GM21619 (cell line): ENCODE data around the gene TNFRSF21.
"Not testable (repeated sequence)": the region's sequence is repeated elsewhere in the genome, so short reads cannot be mapped to it uniquely, and the experiment has no call there.

Experiments
- ATAC-seq: cut with Tn5 transposase; IDR thresholded peaks from one replicate; pipeline ENCODE4 v1.9.1; 2021; ENCODE audit not compliant: unreplicated experiment

Gene TNFRSF21, protein sequence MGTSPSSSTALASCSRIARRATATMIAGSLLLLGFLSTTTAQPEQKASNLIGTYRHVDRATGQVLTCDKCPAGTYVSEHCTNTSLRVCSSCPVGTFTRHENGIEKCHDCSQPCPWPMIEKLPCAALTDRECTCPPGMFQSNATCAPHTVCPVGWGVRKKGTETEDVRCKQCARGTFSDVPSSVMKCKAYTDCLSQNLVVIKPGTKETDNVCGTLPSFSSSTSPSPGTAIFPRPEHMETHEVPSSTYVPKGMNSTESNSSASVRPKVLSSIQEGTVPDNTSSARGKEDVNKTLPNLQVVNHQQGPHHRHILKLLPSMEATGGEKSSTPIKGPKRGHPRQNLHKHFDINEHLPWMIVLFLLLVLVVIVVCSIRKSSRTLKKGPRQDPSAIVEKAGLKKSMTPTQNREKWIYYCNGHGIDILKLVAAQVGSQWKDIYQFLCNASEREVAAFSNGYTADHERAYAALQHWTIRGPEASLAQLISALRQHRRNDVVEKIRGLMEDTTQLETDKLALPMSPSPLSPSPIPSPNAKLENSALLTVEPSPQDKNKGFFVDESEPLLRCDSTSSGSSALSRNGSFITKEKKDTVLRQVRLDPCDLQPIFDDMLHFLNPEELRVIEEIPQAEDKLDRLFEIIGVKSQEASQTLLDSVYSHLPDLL

DNA sequence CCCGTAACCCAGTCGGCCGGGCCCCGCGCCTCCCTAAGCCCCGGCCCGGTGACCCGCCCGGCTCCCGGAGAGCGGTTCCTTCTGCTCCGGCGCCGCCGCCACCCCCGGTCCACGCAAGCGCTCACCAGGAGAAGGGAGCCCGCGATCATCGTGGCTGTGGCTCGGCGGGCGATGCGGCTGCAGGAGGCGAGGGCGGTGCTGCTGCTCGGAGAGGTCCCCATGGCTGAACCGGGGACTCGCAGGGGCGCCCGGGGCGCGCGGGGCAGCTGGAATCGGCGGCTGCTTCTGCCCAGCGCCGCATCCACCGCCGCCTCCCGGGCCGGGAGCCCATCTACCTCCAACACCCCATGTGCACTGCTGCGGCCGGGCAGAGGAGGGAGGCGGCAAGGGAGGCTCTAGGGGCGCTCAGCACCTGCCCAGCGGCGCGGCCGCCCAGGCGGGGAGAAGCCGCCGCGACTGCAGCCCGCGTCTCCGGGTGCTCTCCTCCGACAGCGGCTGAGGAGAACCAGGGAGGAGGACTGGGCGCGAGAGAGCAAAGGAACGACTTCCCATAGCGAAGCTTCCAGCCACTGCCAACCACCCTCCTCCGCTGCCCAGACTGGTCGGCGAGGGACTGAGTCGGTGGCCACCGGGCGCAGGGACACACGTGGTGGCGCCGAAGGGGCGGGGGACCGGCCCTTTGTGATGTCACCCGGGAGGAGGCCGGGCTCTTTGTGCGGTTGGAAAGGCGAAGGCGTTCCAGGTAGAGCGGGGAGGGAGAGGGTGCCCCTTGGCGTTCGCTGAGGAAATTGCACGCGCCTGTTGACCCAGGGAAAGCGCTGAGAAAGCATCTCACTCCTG lies at the start of gene TNFRSF21:
TSS of gene TNFRSF21 (minus strand) at position 615 of the 840 bp plus-strand sequence. CDS start at position 221, 394 bp downstream.
- ATAC-seq: peak; percentile 97

DNA sequence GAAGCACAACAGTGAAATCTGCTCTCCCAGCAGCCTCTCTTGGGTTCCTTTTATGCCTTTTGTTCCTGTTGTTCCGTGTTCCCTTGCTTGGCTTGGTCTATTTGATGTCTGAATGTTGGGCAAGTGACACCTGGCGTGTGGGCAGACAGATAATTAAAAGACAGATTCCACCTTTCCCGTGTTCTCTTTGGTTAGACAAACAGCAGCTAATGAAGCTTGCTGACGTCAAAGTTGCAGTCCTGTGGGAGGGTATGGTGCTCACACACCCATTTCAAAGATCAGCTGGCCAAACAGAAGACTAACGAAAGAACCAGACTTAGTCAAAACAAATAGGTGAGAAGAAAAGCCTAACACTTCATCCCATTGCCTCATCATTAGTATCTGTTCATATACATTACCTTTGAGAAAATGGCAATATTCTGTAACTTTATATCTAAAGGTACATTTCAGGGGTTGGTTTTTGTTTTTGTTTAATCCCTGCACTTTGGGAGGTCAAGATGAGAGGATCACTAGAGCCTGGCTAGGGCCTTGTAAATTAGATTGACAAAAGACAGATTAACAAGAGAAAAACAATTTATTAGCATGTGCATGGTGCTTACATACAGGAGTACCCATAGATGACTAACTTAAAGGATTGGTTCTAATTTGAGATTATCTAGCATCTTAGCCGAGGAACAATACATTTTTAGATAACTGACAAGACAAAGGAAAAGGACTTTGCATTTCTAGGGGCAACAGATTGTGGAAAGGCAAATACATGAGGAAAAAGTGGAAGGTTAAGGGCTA lies 48.9 kb upstream of the TNFRSF21 start:
- ATAC-seq: peak; percentile 38

DNA sequence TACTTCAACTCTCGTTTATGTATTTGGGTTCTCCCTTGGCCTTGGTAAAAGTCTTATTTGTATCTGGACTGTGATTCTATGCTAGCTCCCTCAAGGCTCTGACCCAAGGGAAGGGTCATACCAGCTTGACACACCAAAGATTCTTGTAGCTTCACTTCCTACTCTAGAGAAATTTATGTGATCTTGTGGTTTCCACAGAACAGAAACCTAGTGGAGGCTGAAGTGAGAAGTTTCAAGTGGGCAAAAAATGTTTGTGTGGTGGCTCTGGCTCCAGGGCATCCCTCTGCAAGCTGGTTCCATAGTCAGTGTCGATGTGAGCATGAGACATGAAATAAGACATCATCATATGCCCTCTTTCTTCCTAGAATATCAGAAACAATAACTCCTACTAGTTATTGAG lies 48.1 kb upstream of the TNFRSF21 start:
- peak; percentile 71 for ATAC-seq

DNA sequence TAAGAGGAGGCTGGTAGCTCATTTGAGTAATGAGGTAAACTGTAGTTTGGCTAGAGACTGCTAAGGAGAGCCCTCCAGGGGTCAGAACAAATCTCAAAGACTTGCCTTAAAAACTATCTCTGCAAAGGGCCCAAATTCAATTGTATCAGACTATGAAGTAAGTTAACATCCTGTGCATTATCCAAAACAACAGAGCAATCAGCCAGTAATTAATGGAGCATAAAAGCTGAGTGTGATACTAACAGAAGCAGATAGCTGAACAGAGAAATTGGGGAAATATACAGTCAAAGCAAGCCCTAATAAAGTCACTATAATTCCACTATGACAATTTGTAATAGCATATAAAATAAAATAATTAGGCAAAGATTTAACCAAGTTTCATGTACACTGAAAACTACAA lies 45.8 kb upstream of the TNFRSF21 start:
- ATAC-seq: no peak

DNA sequence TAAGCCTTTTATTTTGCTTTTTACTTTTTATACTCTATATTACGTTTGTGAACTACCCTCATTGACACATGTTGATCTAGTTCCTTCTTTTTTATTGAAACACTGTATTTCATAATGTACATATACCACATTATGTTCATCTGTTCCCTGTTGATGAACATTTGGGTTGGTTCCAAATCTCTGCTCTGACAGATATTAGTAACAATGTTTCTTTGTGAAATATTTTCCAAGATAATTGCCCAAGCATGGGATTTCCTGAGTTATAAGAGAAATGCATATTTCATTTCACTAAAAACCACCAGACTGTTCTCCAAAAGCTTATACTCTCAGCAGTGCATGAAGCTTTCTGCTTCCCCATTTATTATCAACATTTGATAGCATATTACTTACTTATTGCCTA lies 44.2 kb upstream of the TNFRSF21 start:
- no peak for ATAC-seq

DNA sequence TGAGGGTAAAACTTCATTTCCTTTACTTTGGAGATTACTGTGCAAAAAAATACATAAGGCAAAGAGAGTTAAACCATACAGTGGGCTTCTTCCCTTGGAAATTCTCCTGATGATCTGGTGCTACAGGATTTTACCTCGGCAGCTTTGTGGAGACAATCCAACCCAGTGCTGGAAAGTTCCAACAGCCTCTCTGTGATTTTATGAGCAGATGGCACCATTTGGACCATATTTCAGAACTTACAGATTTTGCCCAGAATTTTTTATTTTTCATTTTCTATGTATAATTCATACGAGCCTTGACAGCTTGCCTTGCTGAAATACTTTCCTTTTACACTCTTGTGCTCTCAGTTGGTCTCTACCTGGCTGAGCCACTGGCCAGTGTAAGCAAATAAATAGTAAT lies 43.3 kb upstream of the TNFRSF21 start:
- ATAC-seq: no peak

DNA sequence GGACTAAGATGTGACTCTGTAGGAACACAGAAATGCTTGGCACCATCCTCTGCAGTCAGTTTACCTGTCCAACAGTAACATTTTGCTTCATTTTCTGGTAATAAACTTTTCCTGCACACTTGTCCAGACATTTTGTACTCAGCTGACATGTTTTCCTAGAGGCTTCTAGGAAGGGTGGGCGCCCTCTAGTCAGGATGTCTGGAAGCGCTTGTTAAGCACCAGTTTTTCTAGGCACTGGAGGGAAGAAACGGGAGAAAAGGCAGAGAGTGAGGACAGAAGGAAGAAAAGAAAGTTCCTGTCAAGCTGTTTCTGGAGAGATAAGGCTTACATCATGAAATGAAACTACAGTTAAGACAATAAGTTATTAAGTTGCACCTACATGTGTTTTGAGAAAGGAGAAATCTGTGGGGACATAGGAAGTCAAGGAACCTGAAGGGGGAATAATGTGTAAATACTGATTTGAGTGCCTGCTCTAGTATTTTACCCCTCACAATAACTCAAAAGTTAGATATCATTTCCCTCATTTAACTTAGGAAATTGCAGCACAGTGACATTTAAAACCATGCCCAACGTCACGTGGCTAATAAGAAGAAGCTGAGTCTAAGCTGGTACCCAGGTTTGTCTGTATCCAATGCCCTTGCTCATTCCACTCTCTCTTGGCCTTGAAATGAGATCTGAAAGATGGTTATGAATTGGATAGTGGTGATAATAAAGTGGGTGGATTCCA lies 42.7 kb upstream of the TNFRSF21 start:
- no peak for ATAC-seq

DNA sequence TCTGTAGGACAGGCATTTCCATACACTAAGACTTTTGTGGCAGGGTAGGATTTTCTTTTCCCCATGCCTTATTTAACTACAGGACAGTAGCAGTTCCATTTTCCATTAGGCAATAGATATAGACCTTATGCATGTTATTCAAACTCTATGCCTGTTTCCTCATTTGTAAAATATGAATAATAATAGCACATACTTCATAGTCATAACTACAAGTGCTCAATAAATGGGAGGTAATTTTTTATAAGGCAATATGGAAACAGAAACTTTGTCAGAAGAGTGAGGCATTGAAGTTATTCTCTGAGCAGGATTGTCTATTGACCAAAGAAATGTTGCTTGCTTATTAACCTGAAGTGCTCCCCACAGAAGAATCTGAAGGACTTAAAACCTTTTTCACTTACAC lies 41.9 kb upstream of the TNFRSF21 start:
- ATAC-seq: no peak

DNA sequence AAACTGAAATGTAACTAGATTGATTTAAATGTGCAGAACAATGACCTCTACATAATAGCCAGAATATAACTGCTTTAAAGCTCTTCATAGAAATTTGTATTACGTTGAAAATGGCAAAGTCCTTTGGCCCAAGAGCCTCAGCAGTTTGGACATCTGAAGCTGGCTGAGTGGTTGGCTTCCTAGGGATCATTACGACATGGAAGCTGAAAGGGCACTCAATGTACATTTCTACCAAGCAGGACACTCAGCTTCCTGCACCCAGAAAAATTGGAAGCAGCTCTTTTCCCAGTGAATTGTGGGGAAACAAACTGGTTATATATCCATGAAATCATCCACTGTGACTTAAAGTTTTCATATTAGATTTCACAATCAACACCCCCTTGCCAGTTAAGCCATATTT lies 40.2 kb upstream of the TNFRSF21 start:
- no peak for ATAC-seq

DNA sequence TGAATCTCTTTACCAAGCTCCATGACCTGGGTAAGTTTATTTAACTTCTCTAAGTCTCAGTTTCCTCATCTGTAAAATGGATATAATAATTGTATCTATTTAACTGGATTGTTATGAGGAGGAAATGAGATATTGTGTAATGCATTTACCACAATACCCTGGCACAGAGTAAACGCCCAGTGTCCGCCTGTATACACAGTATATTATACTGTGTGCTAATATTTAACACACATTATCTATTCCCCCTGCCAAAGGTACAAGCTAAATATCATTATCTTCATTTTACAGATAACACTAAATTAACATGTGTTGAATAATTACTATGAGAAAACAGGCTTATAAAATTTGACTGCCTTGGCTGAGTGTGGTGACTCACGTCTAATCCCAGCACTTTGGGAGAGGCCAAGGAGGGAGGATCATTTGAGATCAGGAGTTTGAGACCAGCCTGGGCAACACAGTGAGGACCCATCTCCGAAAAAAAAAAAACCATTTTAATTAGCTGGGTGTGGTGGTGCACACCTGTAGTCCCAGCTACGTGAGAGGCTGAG lies 38.7 kb upstream of the TNFRSF21 start:
- no peak for ATAC-seq

DNA sequence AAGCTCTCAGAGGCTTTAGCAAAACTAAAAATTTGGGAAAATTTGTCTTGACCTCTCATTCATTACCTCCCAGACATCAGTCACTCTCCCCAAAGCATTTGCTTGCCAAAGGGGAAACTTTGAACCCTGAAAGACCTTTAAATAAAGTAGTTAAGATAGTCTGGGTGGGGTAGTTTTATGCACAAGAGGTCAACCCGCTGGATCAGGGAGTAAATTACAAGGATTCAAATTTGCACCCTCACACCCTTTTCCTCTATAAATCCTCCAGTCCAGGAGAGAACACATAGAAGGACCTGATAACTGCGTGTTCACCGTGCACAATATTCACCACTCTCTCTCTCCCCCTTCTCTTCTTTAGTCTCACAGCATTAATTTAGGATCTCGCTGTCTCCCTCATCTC lies 36.1 kb upstream of the TNFRSF21 start:
- no peak for ATAC-seq

DNA sequence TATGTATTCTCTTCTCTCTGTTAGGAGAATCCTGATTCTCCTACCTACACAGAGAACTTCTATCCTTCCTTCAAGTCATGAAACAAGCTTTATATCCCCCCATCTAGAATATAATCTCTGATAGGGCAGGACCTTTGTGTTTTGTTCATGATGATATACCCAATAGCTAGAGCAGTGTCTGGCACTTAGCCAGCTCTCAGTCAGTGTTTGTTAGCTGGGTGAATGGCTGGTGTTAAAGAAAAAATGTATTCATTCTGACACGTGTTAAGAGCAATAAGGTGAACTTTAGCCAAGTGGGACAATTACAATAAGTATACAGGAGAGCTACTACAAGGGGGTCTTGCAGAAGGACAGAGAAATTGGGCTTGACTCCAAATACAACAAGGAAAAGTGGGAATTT lies 34.3 kb upstream of the TNFRSF21 start:
- ATAC-seq: no peak

DNA sequence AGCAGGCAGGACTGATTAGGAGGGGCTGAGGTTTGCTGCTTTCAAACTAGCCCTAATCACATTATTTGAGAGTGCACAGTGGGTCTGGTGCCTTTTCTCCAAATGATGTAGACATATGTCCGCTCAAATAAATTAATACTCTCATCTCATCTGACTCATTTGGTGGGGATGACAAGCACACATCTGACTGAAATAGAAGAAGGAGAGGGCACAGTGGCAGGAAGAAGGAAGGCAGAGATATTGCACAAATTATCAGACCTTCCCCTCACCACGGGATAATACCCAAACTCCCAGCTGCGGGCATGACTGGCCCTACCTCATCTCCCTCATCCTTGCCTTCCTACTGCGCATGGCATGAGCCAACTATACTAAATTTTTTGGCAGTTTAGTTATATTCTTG lies 33.9 kb upstream of the TNFRSF21 start:
- no peak for ATAC-seq

DNA sequence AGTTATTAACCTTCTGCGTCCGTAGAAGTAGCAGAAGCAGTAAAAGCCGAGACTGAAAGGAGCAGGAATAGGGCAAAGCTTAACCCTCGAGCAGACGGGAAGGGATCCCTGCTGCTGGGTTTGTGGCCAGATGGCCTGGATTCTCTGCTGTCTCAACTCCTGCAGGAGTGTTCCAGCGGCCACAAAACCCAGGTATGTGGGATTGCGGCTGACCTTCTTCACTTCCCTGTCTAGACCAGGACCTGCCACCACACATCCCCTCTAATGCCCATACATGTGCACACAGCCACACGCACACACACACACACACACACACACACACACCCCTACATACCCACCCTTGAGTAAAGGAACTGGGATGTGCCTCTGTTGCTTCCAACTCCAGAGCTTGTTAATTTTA lies 33.1 kb upstream of the TNFRSF21 start:
- no peak for ATAC-seq

DNA sequence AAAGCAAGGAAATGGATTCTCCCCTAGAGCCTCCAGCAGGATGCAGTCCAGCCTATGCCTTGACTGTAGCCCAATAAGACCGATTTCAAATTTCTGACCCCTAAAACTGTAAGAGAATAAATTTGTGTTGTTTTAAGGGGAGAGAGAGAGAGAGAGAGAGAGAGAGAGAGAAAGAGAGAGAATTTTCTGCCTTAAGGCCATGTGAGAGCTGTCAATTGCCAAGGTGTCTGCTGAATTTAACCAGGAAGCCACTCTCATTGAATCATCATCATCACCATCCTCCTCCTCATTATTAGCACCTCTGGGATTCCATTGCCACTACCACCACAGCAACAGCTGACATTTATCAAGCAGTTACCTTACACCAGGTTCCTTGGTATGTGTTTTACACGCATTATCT lies 27.8 kb upstream of the TNFRSF21 start:
- no peak for ATAC-seq

DNA sequence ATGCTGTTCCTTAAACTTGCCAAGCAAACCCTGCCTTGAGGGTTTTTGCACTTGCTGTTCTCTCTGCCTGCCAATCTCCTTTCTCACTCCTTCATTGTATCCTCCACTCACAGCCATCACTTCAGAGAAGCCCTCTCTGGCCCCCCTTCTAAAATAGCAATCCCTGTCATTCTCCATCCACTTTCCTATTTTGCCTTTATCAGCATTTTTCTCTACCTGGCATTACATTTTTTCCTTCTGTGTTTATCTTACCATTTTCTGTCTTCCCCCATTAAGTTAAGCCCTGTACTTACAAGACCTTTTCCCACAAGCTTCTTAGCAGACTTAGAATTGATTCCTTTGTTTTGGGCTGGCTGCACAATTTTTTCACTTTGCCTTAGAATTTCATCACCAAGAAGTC lies 26.6 kb upstream of the TNFRSF21 start:
- no peak for ATAC-seq

DNA sequence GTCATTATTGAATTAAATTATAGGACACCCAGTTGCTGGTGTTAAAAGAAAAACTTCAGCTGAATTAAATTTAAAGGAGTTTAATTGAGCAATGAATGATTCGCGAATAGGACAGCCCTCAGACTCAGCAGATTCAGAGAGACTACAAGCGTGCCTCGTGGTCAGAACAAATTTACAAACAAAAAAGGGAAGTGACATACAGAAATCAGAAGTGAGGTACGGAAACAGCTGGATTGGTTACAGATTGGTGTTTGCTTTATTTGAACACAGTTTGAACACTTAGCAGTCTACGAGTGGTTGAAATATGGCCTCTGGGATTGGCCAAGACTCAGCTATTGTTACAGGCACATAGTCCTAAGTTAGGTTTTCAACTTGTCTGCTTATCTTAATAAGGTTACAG lies 25.8 kb upstream of the TNFRSF21 start:
- peak; percentile 90 for ATAC-seq

DNA sequence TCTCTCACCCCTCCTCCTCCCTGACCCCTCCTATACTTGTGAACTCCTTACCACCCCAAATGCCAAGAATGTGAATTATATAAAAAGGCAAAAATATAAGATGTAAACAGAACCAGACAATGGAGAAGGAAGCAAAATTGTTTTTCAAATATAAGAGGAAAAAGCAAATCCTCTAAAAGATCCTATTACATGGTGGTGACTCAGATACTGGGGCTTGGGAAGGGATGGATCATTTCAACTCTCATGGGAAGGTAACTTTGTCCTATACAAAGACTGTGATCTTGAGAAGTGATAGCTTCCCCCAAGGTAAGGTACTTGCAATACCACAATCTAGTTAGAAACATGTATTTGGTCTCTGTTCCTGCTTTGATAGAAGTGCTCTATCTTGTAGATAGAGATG lies 24.6 kb upstream of the TNFRSF21 start:
- no peak for ATAC-seq

DNA sequence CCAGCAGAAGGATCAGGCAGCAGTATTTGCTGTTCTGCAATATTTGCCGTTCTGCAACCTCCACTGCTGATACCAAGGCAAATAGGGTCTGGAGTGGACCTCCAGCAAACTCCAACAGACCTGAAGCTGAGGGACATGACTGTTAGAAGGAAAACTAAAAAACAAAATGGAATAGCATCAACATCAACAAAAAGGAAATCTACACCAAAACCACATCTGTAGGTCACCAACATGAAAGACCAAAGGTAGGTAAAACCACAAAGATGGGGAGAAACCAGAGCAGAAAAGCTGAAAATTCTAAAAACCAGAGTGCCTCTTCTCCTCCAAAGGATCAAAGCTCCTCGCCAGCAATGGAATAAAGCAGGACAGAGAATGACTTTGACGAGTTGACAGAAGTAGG lies 18.9 kb upstream of the TNFRSF21 start:
- ATAC-seq: not testable (repeated sequence)

DNA sequence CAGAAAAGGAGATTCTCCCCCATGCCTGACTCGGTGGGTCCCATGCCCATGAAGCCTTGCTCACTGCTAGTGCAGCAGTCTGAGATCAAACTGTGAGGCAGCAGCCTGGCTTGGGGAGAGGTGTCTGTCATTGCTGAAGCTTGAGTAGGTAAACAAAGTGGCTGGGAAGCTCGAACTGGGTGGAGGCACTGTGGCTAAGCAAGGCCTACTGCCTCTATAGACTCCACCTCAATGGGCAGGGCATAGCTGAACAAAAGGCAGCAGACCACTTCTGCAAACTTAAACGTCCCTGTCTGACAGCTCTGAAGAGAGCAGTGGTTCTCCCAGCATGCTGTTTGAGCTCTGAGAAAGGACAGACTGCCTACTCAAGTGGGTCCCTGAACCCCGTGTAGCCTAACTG lies 18.4 kb upstream of the TNFRSF21 start:
- not testable (repeated sequence) for ATAC-seq
